ENCODE results near the gene NOPCHAP1.

DNA sequence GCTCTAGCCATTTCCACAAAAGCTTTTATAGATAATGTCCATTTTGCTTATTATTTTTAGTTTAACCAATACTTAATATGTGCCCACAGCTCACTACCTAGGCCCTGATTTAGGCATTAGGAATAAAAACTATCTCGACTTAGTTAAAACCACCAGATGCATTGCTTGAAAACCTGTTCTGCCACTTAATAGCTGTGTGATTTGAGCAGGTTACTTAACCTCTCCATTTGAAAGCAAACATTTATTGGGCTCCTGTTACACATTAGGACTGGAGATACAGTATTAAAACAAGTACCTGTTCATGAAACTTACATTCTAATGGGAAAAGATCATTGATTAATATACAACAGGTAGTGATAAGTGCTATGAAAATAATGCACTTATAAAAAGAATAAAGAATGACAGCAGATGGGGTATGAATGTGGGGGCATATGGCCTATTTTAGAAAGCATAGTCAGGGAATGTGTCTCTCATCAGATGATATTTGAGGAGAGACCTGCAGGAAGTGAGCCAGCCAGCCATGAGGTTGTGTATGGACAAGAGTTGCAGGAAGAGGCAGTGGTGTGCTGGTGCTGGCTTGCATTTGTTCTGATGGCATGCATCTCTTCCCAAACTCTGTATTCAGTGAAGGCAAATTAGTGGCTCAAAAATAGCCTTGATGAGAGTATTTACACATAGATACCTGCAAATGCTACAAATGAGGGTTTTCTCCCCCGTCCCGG, 34.3 kb downstream of the NOPCHAP1 start:
- TF ChIP-seq SRF (IDR thresholded peaks at IDR 0.05; ENCODE audit: low read depth) (no peak), POLR2AphosphoS5 (IDR thresholded peaks at IDR 0.05; ENCODE audit: low read depth, low read length) (no peak), CEBPB (IDR thresholded peaks at IDR 0.05; ENCODE audit: low read depth) (no peak), POLR2A (IDR thresholded peaks at IDR 0.05; ENCODE audit: borderline replicate concordance, extremely low read depth, insufficient read depth, insufficient read length) (no peak), SIN3A (IDR thresholded peaks at IDR 0.05; ENCODE audit: low read depth) (no peak), REST (IDR thresholded peaks at IDR 0.05; ENCODE audit: low read depth) (no peak), EZH2 (IDR thresholded peaks at IDR 0.05) (no peak), EGR1 (IDR thresholded peaks at IDR 0.05; ENCODE audit: low read depth) (no peak), JUND (IDR thresholded peaks at IDR 0.05) (no peak), ZFX (IDR thresholded peaks at IDR 0.05) (no peak), YY1 (IDR thresholded peaks at IDR 0.05; ENCODE audit: extremely low read depth, insufficient replicate concordance, low read depth, low read length) (no peak)
- TF ChIP-seq, protein P1, sequence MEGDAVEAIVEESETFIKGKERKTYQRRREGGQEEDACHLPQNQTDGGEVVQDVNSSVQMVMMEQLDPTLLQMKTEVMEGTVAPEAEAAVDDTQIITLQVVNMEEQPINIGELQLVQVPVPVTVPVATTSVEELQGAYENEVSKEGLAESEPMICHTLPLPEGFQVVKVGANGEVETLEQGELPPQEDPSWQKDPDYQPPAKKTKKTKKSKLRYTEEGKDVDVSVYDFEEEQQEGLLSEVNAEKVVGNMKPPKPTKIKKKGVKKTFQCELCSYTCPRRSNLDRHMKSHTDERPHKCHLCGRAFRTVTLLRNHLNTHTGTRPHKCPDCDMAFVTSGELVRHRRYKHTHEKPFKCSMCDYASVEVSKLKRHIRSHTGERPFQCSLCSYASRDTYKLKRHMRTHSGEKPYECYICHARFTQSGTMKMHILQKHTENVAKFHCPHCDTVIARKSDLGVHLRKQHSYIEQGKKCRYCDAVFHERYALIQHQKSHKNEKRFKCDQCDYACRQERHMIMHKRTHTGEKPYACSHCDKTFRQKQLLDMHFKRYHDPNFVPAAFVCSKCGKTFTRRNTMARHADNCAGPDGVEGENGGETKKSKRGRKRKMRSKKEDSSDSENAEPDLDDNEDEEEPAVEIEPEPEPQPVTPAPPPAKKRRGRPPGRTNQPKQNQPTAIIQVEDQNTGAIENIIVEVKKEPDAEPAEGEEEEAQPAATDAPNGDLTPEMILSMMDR (IDR thresholded peaks at IDR 0.05 in 2 of 3, conservative IDR thresholded peaks at IDR 0.05 in 1 of 3; ENCODE audit: borderline replicate concordance in 1 of 3, insufficient read depth in 1 of 3, low read depth in 2 of 3, low read length in 2 of 3) = no peak
